Adipose tissue (tissue), 3 donors: ENCODE measurements around the gene TOP2B. TPM values are rescaled to one million over a fixed set of nuclear protein-coding genes. Genes with fewer than 3 reads are reported as not detected.

Source experiments
- H3K27ac ChIP-seq: one replicate; pipeline ENCODE4 v1.5.1; 2013; ENCODE audit warnings: low read depth, low read length
- WGBS, 3 donors: extraction: QIAGEN DNeasy Blood & Tissue Kit; methylation state at CpG; one replicate each; pipeline ENCODE4 v1.1.7; 2013; 5-methylcytosine and 5-hydroxymethylcytosine counted together
- polyA plus RNA-seq, 3 donors: library from polyadenylated mRNA; stranded (reverse); fragments of 200-250 nt; gene quantifications; one replicate each; pipeline ENCODE4 v1.2.3, GENCODE V29; 2013
- donor health status: healthy with polysubstance abuse.
- donor health status: Bipolar disorder and iron deficiency.
- donor health status: healthy.

Gene TOP2B
- polyA plus RNA-seq, 3 donors, result 22.0 to 51.7 (median 34.5) TPM

DNA sequence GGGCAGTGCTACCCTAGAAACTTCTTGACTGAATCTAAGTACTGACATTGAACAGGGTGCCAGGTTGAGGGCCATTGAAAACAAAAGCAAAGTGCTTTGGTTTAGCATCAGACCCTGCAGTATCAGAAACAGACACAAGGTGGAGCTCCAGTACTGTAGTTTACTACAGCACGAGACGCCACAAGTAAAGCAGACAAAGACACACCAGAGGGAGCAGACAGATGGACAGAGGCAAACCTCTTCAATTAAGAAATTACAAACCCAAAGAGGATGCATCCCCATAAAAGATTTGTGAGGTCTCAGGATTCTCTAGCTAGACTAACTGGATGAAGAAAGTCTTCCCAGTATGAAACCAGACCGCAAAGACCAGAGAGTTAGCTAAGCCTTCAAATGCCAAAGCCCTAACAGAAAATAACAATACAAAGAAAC, 16.6 kb downstream of the TOP2B start:
- H3K27ac ChIP-seq, result no peak overlapping the region
- WGBS, 3 donors, result 38 to 55% (median 44%) methylated on average over 3 of the region's 3 CpGs

- 47 to 91% (median 90%) methylated on average over 3 of the region's 3 CpGs for WGBS, 3 donors
- no peak overlapping the region for H3K27ac ChIP-seq
Observed at GRCh38 chr3:25635038-25635437, 29.7 kb downstream of the TOP2B start.

DNA sequence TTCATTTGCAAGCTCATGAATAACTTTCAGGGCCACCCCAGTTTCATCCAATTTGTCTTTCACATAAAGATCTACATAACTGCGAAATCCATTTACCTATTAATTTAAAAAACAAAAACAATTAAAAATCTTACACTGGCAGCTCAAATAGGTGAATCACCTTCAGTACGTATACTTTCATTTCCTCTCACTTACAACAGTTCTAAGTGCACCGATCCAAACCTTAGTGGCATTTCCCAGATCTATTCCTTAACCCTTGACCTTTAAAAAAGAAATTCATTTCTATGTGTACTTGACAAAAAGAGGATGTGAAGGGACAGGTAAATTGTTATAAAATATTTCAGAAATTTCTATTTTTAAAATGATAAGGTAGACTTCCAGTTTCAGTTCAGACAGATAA, 30.8 kb downstream of the TOP2B start:
- no peak overlapping the region for H3K27ac ChIP-seq
- WGBS, 3 donors, result 85 to 91% (median 91%) methylated on average over 3 of the region's 3 CpGs

DNA sequence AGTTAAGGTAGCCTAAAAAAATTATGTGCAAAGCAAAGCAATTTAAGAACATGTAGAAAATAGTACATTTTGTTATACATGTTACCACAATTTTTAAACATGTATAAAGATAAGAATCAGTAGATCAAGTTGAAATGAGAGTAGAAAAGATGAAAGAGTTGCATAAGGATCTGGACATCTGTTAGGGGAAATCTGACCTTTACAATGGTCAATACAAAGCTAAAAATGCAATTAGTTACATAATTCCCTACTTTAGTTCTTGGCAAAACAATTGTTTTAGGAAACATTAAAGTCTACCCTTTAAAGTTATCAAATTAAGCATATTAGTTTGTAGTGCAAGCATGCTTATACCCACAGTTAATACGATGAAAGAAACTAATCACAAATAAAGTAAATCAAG, 32.7 kb downstream of the TOP2B start:
- no peak overlapping the region for H3K27ac ChIP-seq
- 77 to 98% (median 88%) methylated on average over 1 of the region's 1 CpG for WGBS, 3 donors

DNA sequence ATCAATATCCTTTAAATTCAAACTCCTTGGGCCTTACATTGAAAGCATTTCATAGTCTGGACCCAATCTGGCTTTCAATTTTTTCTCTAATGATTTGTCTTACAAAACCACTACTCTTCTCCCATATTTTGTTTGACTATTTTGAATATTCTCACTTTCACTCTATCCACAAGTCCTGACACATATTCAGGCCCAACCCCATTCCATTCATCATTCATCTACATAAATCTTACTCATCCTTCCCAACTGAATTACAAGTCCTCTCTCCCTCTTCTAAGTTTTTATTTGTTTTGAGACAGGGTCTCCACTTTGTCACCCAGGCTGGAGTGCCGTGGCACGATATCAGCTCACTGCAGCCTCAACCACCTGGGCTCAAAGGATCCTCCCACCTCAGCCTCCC, 43.6 kb downstream of the TOP2B start:
- WGBS, 3 donors, result 96 to 98% (median 96%) methylated on average over 2 of the region's 2 CpGs
- H3K27ac ChIP-seq, result no peak overlapping the region

GRCh38 chr3:25620493-25620892, 44.2 kb downstream of the TOP2B start:
- H3K27ac ChIP-seq, result no peak overlapping the region
- WGBS, 3 donors, result 94 to 96% (median 95%) methylated on average over 5 of the region's 5 CpGs

DNA sequence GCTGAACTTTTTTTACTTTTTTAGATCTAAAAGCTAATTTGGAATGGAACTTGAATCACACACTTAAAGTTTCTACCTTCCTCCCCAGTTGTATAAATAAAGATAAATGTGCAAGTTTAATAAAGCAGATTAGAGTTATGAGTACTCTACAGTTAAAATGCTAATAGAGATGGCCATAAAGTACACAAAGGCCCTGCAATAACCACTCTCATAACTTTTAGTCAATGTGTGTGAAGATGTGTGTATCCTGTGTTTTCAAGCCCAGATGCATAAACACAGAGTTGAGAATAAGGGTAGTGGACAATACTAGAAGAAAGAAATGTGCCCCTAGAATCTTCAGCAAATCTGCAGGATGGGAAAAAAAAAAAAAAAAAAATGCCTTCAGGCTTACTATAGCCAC, 45.3 kb downstream of the TOP2B start:
- H3K27ac ChIP-seq, result no peak overlapping the region

GRCh38 chr3:25618028-25618427, 46.7 kb downstream of the TOP2B start:
- no peak overlapping the region for H3K27ac ChIP-seq

- no peak overlapping the region for H3K27ac ChIP-seq
- WGBS, 3 donors, result 96 to 98% (median 97%) methylated on average over 5 of the region's 5 CpGs
Observed at GRCh38 chr3:25611193-25611592, 53.5 kb downstream of the TOP2B start.

GRCh38 chr3:25610779-25611178, 53.9 kb downstream of the TOP2B start:
- no peak overlapping the region for H3K27ac ChIP-seq

GRCh38 chr3:25610167-25610566, 54.5 kb downstream of the TOP2B start:
- 94 to 100% (median 100%) methylated on average over 1 of the region's 1 CpG for WGBS, 3 donors
- no peak overlapping the region for H3K27ac ChIP-seq

GRCh38 chr3:25604107-25604805, 60.5 kb downstream of the TOP2B start:
- no peak overlapping the region for H3K27ac ChIP-seq
- WGBS, 3 donors, result 68 to 88% (median 73%) methylated on average over 5 of the region's 5 CpGs

DNA sequence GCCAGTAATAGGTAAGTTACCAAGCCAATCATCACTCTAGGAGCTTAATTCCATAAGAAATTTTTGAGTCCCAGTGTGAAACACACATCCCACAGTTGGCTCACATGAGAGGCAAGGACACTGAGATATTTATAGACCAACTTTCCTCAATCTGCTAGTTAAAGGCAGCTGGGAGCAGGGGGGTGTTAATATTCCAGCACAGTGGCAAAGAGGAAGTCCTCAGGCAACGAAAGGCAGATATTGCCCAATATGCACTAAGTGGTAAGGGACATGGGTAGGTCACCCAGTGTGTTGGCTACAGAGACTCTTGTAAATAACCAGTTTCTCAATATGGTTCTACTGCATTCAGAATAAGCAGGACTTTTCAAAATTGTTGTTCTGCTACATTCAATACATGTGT, 61.0 kb downstream of the TOP2B start:
- 18 to 74% (median 33%) methylated on average over 1 of the region's 1 CpG for WGBS, 3 donors
- H3K27ac ChIP-seq, result no peak overlapping the region

DNA sequence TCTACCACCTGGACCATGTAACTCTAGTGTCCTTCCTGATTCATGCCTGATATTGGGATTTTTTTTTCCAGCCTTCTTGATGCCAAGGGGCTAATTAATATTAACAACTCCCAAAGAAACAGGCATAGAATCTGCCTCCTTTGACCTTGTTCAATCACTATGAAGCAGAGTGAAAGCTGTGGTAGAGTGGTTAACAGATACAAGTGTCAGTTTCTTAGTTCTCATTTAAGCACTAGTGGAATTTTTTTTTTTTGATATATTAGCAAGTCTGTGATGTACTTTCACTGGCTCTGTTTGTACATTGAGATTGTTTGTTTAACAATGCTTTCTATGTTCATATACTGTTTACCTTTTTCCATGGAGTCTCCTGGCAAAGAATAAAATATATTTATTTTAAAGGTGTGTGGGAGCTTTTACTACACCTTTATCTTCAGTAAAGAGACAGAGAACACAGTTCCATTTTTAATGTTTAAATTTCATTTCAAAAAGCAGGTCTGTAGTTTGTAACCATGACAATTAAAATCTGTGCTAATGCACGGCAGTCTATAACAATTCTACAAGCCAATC, 67.1 kb downstream of the TOP2B start:
- WGBS, 3 donors, result 78 to 90% (median 86%) methylated on average over 1 of the region's 1 CpG
- H3K27ac ChIP-seq, result no peak overlapping the region

- WGBS, 3 donors, result 0 to 5% (median 3%) methylated on average over 1 of the region's 1 CpG
- H3K27ac ChIP-seq, result no peak overlapping the region
Observed at GRCh38 chr3:25594007-25594502, 70.7 kb downstream of the TOP2B start.

DNA sequence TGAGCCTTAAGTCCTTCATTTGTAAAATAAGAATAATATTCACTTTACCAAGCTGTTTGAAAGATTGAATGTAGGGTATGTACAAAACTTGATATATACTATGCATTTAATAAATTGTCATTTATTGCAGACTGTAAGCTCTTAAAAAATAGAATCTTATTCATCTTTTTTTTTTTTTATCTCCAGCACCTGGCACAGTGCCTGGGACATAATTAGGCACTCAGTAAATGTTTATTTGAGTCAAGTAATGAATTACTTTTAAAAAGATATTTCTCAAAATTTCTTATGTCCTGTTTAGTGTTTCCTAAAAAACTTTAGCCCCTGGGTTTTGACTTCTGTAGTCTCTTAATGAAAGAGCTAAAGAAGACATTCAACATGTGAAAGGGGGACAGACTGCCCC, 71.7 kb downstream of the TOP2B start:
- H3K27ac ChIP-seq, result no peak overlapping the region

DNA sequence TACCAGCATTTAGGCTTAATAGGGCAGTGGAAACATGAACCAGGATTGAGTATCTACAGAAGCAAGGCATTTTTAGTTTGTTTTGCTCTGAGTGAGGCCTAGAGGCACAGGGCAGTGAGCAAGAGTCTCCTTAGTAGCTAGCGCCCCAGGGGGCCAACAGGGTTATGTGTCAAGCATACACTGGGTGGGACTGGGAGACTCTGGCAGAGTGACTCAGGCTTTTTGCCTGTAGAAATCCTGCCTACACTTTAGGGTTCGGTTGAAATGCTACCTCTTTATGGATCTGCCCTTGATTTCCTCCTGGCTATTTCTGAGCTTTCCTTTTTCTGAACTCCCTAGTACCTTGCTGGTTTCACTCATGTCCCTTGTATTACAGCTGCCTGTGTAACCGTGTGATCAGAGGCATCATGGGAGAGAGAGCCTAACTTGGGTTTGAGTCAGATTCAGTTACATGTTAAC, 72.2 kb downstream of the TOP2B start:
- 32 to 36% (median 32%) methylated on average over 3 of the region's 3 CpGs for WGBS, 3 donors
- no peak overlapping the region for H3K27ac ChIP-seq

GRCh38 chr3:25589783-25590258, 74.9 kb downstream of the TOP2B start:
- WGBS, 3 donors, result 75 to 80% (median 77%) methylated on average over 8 of the region's 8 CpGs
- no peak overlapping the region for H3K27ac ChIP-seq

GRCh38 chr3:25589104-25589782, 75.5 kb downstream of the TOP2B start:
- WGBS, 3 donors, result 92 to 99% (median 95%) methylated on average over 4 of the region's 4 CpGs

More at GRCh38 chr3:25589104-25589782, 75.5 kb downstream of the TOP2B start:
- no peak overlapping the region for H3K27ac ChIP-seq
